Measurements from ENCODE around the gene CACNB3. TPM values are rescaled to one million over a fixed set of nuclear protein-coding genes. Genes with fewer than 3 reads are reported as not detected.

The CACNB3 gene
- 8.9 and 20.9 TPM in 2 replicates for total RNA-seq (2014; rRNA removed; shearing (Covaris generic))

GRCh38 chr12:48817873-48818830, at the start of gene CACNB3:
Gene CACNB3 (plus strand): TSS chr12:48818496. CDS start chr12:48818930, 434 bp downstream.
- H3K27me3 ChIP-seq (replicated peaks) = no peaks in the 10 kb centered on the region
- H3K4me1 ChIP-seq (replicated peaks) = peaks cover 20% of the 10 kb centered on the region
- no peaks in the 10 kb centered on the region for H3K36me3 ChIP-seq
- peak within 1 kb of the TSS; percentile 49 for H3K4me3 ChIP-seq
- DNase-seq (ENCODE audit: low read depth in 1 of 2, low spot score in 2 of 2) = peak; percentile 36 to 73
- H3K9me3 ChIP-seq (replicated peaks) = no peaks in the 10 kb centered on the region; the same call in 1 of the 2 replicates
- H3K27ac ChIP-seq = no peak within 1 kb of the TSS

- Histone ChIP-seq H3K27me3 (replicated peaks) (no peaks in the 10 kb centered on the region), H3K4me3 (no peak overlapping the region), H3K27ac (no peak overlapping the region), H3K36me3 (peaks cover 42% of the 10 kb centered on the region), H3K9me3 (replicated peaks) (no peaks in the 10 kb centered on the region), H3K4me1 (replicated peaks) (no peaks in the 10 kb centered on the region)
- no peak for DNase-seq (ENCODE audit: low read depth in 1 of 2, low spot score in 2 of 2)
Measured at GRCh38 chr12:48768736-48769135, 49.6 kb upstream of the CACNB3 start.

GRCh38 chr12:48770756-48771155, 47.5 kb upstream of the CACNB3 start:
- Histone ChIP-seq H3K27ac (no peak overlapping the region), H3K9me3 (replicated peaks) (no peaks in the 10 kb centered on the region), H3K4me3 (no peak overlapping the region), H3K4me1 (replicated peaks) (no peaks in the 10 kb centered on the region), H3K27me3 (replicated peaks) (no peaks in the 10 kb centered on the region), H3K36me3 (peaks cover 50% of the 10 kb centered on the region)
- no peak for DNase-seq (ENCODE audit: low read depth in 1 of 2, low spot score in 2 of 2)

- Histone ChIP-seq H3K9me3 (replicated peaks) (no peaks in the 10 kb centered on the region), H3K36me3 (peaks cover 50% of the 10 kb centered on the region), H3K27me3 (replicated peaks) (no peaks in the 10 kb centered on the region), H3K4me3 (no peak overlapping the region), H3K27ac (no peak overlapping the region), H3K4me1 (replicated peaks) (no peaks in the 10 kb centered on the region)
- no peak for DNase-seq (ENCODE audit: low read depth in 1 of 2, low spot score in 2 of 2)
Measured at GRCh38 chr12:48771588-48772112, 46.6 kb upstream of the CACNB3 start.

GRCh38 chr12:48773686-48774085, 44.6 kb upstream of the CACNB3 start:
- H3K4me1 ChIP-seq (replicated peaks) = no peaks in the 10 kb centered on the region
- no peak overlapping the region for H3K4me3 ChIP-seq
- H3K27me3 ChIP-seq (replicated peaks) = no peaks in the 10 kb centered on the region
- H3K9me3 ChIP-seq (replicated peaks) = no peaks in the 10 kb centered on the region
- no peak for DNase-seq (ENCODE audit: low read depth in 1 of 2, low spot score in 2 of 2)
- peaks cover 50% of the 10 kb centered on the region for H3K36me3 ChIP-seq
- no peak overlapping the region for H3K27ac ChIP-seq

- H3K4me3 ChIP-seq = no peak overlapping the region
- peaks cover 4% of the 10 kb centered on the region for H3K4me1 ChIP-seq (replicated peaks)
- H3K9me3 ChIP-seq (replicated peaks) = no peaks in the 10 kb centered on the region
- H3K27ac ChIP-seq = no peak overlapping the region
- peaks cover 54% of the 10 kb centered on the region for H3K36me3 ChIP-seq
- no peaks in the 10 kb centered on the region for H3K27me3 ChIP-seq (replicated peaks)
- no peak for DNase-seq (ENCODE audit: low read depth in 1 of 2, low spot score in 2 of 2)
Measured at GRCh38 chr12:48774516-48774915, 43.8 kb upstream of the CACNB3 start.

- no peak for DNase-seq (ENCODE audit: low read depth in 1 of 2, low spot score in 2 of 2)
- Histone ChIP-seq H3K36me3 (peaks cover 52% of the 10 kb centered on the region), H3K4me1 (replicated peaks) (peaks cover 12% of the 10 kb centered on the region), H3K9me3 (replicated peaks) (no peaks in the 10 kb centered on the region), H3K27me3 (replicated peaks) (no peaks in the 10 kb centered on the region), H3K4me3 (no peak overlapping the region), H3K27ac (no peak overlapping the region)
Measured at GRCh38 chr12:48775299-48775698, 43.0 kb upstream of the CACNB3 start.

GRCh38 chr12:48775991-48776649, 42.2 kb upstream of the CACNB3 start:
- Histone ChIP-seq H3K36me3 (peaks cover 52% of the 10 kb centered on the region), H3K9me3 (replicated peaks) (no peaks in the 10 kb centered on the region), H3K4me3 (no peak overlapping the region), H3K27ac (no peak overlapping the region), H3K4me1 (replicated peaks) (peaks cover 18% of the 10 kb centered on the region), H3K27me3 (replicated peaks) (no peaks in the 10 kb centered on the region)
- DNase-seq (ENCODE audit: low read depth in 1 of 2, low spot score in 2 of 2) = no peak

GRCh38 chr12:48776956-48777355, 41.3 kb upstream of the CACNB3 start:
- H3K4me1 ChIP-seq (replicated peaks) = peaks cover 18% of the 10 kb centered on the region

GRCh38 chr12:48777501-48778400, 40.5 kb upstream of the CACNB3 start:
- H3K36me3 ChIP-seq = peaks cover 44% of the 10 kb centered on the region
- H3K27me3 ChIP-seq (replicated peaks) = no peaks in the 10 kb centered on the region
- H3K4me3 ChIP-seq = no peak overlapping the region
- H3K9me3 ChIP-seq (replicated peaks) = no peaks in the 10 kb centered on the region
- no peak for DNase-seq (ENCODE audit: low read depth in 1 of 2, low spot score in 2 of 2)
- H3K27ac ChIP-seq = no peak overlapping the region
- peaks cover 18% of the 10 kb centered on the region for H3K4me1 ChIP-seq (replicated peaks)

More at GRCh38 chr12:48776956-48777355, 41.3 kb upstream of the CACNB3 start:
- no peak for DNase-seq (ENCODE audit: low read depth in 1 of 2, low spot score in 2 of 2)
- no peaks in the 10 kb centered on the region for H3K27me3 ChIP-seq (replicated peaks)
- H3K27ac ChIP-seq = no peak overlapping the region
- H3K36me3 ChIP-seq = peaks cover 46% of the 10 kb centered on the region
- no peaks in the 10 kb centered on the region for H3K9me3 ChIP-seq (replicated peaks)
- no peak overlapping the region for H3K4me3 ChIP-seq

GRCh38 chr12:48779869-48780268, 38.4 kb upstream of the CACNB3 start:
- no peaks in the 10 kb centered on the region for H3K27me3 ChIP-seq (replicated peaks)
- H3K36me3 ChIP-seq = peaks cover 38% of the 10 kb centered on the region
- H3K4me1 ChIP-seq (replicated peaks) = peaks cover 18% of the 10 kb centered on the region
- no peak overlapping the region for H3K4me3 ChIP-seq
- H3K9me3 ChIP-seq (replicated peaks) = no peaks in the 10 kb centered on the region
- peak; percentile 50 to 65 for DNase-seq (ENCODE audit: low read depth in 1 of 2, low spot score in 2 of 2)
- H3K27ac ChIP-seq = peak overlapping the region; percentile 45; the same call in 1 of the 2 replicates

- H3K27ac ChIP-seq = peak overlapping the region; percentile 45; the same call in 1 of the 2 replicates
Measured at GRCh38 chr12:48780381-48781025, 37.8 kb upstream of the CACNB3 start.

More at GRCh38 chr12:48780381-48781025, 37.8 kb upstream of the CACNB3 start:
- Histone ChIP-seq H3K4me3 (no peak overlapping the region), H3K9me3 (replicated peaks) (no peaks in the 10 kb centered on the region), H3K36me3 (peaks cover 33% of the 10 kb centered on the region), H3K27me3 (replicated peaks) (no peaks in the 10 kb centered on the region), H3K4me1 (replicated peaks) (peaks cover 18% of the 10 kb centered on the region)
- DNase-seq (ENCODE audit: low read depth in 1 of 2, low spot score in 2 of 2) = no peak

Measured in SJSA1 (cell line).